ENCODE data around the gene HBS1L. TPM values are rescaled to one million over a fixed set of nuclear protein-coding genes. Genes with fewer than 3 reads are reported as not detected.
A peak's percentile ranks its signal among the peaks of the same experiment; 100 is the strongest.

Gene HBS1L
- total and polyA plus RNA-seq, 9 of the 15 experiments (the other 6 are each of a cell fraction or from before 2014, with no cell fraction given) = 101 to 199 (median 145) TPM

DNA sequence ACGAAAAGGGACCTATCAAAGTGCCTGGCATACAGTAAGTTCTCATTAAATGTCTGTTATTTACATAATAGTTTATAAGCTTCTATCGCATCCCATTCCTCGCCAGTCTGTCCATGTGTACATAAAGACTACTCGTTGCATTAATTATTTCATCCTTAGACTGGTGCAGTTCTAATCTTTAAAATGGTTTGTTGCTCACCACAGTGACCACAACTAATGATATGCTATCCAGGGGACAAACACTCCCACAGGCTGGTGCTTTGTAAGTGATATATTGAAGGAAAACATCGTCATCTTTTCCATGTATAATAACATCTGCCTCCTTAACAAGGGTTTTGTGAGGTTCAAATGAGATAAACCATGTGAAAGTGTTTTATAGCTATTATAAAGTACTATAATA is 39.0 kb upstream of the HBS1L start (continued):
- TF ChIP-seq, protein P1, sequence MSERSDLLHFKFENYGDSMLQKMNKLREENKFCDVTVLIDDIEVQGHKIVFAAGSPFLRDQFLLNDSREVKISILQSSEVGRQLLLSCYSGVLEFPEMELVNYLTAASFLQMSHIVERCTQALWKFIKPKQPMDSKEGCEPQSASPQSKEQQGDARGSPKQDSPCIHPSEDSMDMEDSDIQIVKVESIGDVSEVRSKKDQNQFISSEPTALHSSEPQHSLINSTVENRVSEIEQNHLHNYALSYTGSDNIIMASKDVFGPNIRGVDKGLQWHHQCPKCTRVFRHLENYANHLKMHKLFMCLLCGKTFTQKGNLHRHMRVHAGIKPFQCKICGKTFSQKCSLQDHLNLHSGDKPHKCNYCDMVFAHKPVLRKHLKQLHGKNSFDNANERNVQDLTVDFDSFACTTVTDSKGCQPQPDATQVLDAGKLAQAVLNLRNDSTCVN (CRISPR knock-in tag; IDR thresholded peaks at IDR 0.05) = no peak
- TF ChIP-seq BACH1 (tag; IDR thresholded peaks at IDR 0.05) (no peak), NFXL1 (CRISPR knock-in tag; IDR thresholded peaks at IDR 0.05) (no peak), IRF1 (CRISPR knock-in tag; IDR thresholded peaks at IDR 0.05; ENCODE audit: borderline replicate concordance) (no peak), RBM34 (IDR thresholded peaks at IDR 0.05; ENCODE audit: borderline replicate concordance, insufficient read depth, low read length) (no peak), MCM2 (IDR thresholded peaks at IDR 0.05; ENCODE audit: low read depth) (no peak), GTF2E2 (tag; IDR thresholded peaks at IDR 0.05) (no peak), CHD2 (IDR thresholded peaks at IDR 0.05; ENCODE audit: low read depth, low read length) (no peak), ZMIZ1 (IDR thresholded peaks at IDR 0.05; ENCODE audit: low read depth in 2 of 2, low read length in 2 of 2) (no peak), ELF2 (CRISPR knock-in tag; IDR thresholded peaks at IDR 0.05) (no peak), ZSCAN32 (CRISPR knock-in tag; IDR thresholded peaks at IDR 0.05) (no peak), ZBTB49 (CRISPR knock-in tag; IDR thresholded peaks at IDR 0.05; ENCODE audit: borderline replicate concordance) (no peak), FOXK1 (CRISPR knock-in tag; IDR thresholded peaks at IDR 0.05; ENCODE audit: borderline replicate concordance) (no peak), ZNF146 (CRISPR knock-in tag; IDR thresholded peaks at IDR 0.05; ENCODE audit: unreplicated experiment) (no peak), EP300 (IDR thresholded peaks at IDR 0.05; ENCODE audit: low read length) (peak; percentile 66), MEIS2 (IDR thresholded peaks at IDR 0.05; ENCODE audit: partially characterized antibody) (peak; percentile 84), MEF2D (tag; conservative IDR thresholded peaks at IDR 0.05; ENCODE audit: low read depth) (no peak), SLC30A9 (CRISPR knock-in tag; IDR thresholded peaks at IDR 0.05) (no peak)
